RPMI7951 (cell line): Measurements from ENCODE around the gene HECTD4. TPM values are rescaled to one million over a fixed set of nuclear protein-coding genes. Genes with fewer than 3 reads are reported as not detected.
"Not testable (repeated sequence)": the region's sequence is repeated elsewhere in the genome, so short reads cannot be mapped to it uniquely, and the experiment has no call there.

Source experiments
- DNase-seq: peaks from one replicate; pipeline ENCODE4 v3.0.0-alpha.2; 2012; ENCODE audit warnings: low read depth
- total RNA-seq: library from RNA; depleted of rRNA; stranded (reverse); fragments of >200 nt; shearing (Covaris generic); gene quantifications from 2 replicates; pipeline ENCODE4 v1.2.3, GENCODE V29; 2014

The HECTD4 gene
- total RNA-seq, 1 experiment from 2014 or later: 5.8 TPM

DNA sequence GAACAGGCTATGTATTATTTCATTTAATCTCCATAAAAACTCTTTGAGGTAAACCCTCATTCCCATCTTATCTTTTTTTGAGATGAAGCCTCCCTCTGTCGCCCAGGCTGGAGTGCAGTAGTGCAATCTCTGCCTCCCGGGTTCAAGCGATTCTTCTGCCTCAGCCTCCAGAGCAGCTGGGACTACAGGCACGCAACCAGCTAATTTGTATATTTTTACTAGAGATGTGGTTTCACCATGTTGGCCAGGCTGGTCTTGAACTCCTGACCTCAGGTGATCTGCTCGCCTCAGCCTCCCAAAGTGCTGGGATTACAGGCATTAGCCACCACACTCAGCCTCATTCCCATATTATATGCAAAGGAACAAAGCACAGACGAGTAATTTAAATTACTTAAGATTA is 25.5 kb upstream of the HECTD4 start:
- DNase-seq: not testable (repeated sequence)

- no peak for DNase-seq
These were observed 24.6 kb upstream of the HECTD4 start for GRCh38 chr12:112406519-112407488.

GRCh38 chr12:112401903-112402498 is 19.8 kb upstream of the HECTD4 start:
- no peak for DNase-seq

GRCh38 chr12:112401054-112401453 is 18.8 kb upstream of the HECTD4 start:
- no peak for DNase-seq

- no peak for DNase-seq
These were observed 11.1 kb upstream of the HECTD4 start for GRCh38 chr12:112393328-112393727.

DNA sequence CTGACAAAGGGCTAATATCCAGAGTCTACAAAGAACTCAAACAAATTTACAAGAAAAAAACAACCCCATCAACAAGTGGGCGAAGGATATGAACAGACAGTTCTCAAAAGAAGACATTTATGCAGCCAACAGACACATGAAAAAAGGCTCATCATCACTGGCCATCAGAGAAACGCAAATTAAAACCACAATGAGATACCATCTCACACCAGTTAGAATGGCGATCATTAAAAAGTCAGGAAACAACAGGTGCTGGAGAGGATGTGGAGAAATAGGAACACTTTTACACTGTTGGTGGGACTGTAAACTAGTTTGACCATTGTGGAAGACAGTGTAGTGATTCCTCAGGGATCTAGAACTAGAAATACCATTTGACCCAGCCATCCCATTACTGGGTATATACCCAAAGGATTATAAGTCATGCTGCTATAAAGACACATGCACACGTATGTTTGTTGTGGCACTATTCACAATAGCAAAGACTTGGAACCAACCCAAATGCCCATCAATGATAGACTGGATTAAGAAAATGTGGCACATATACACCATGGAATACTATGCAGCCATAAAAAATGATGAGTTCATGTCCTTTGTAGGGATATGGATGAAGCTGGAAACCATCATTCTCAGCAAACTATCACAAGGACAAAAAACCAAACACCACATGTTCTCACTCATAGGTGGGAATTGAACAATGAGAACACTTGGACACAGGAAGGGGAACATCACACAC is 7.9 kb upstream of the HECTD4 start:
- DNase-seq: not testable (repeated sequence)

- no peak for DNase-seq
These were observed 7.0 kb upstream of the HECTD4 start for GRCh38 chr12:112389228-112389627.

DNA sequence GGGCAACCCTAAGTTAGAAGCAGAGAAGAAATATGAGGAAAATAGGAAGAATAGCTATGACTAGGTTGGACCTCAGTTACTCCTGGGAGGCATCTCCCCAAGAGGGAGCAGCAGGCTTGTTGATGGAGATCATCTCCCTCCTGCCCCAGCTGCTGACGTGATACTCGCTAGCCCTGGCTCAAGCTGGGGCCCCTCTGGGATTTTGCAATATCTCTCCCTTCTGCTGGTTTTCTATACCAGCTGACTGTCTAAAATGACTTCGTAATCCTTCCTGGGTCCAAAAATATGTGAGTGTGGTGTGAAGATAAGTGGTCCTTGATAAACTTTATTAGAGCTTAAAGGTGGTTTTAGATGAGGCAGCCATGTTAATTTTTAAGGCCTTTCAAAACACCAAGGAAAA is 4.5 kb upstream of the HECTD4 start:
- no peak for DNase-seq

DNA sequence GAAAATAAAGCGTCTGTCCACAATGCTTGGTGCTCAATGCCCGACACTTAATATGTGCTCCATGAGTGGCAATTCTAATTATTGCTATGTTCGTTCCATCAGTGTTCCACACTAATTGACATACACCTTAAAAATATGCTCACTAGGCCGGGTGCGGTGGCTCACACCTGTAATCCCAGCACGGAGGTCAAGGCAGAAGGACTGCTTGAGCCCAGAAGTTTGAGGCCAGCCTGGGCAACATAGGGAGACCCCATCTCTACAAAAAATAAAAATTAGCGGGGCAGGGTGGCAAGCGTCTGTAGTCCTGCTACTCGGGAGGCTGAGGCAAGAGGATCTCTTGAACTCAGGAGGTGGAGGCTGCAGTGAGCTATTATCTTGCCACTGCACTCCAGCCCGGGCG is 635 bp upstream of the HECTD4 start:
- no peak for DNase-seq

DNA sequence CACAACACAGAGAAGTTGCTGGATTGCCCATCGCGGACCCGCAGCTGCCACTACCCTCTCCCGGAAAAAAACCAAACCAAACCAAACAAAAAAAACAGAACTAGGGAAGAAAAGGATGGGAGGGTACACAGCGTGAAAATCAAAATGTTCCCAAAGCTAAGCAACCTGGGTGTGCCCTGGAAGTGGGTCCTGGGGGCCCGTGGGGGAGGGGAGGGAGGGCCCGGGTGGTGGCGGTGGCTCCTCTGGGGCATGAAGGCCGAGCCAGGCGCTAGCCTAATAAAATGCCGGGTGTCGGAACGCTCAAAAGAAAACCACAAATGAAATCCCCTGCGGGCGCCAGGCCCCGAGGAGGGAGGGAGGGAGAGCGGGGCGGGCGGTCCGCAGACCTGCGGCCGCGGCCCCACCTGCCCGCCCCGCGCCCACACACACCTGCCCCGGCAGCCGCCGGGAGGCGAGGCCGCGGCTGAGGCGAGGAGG is 787 bp downstream of the HECTD4 start:
- DNase-seq: peak; percentile 24

GRCh38 chr12:112380663-112381405 is 1.4 kb downstream of the HECTD4 start:
- DNase-seq: no peak

- DNase-seq: no peak
These were observed 7.1 kb downstream of the HECTD4 start for GRCh38 chr12:112375105-112375504.

- DNase-seq: no peak
These were observed 8.0 kb downstream of the HECTD4 start for GRCh38 chr12:112374166-112374740.

- no peak for DNase-seq
These were observed 11.2 kb downstream of the HECTD4 start for GRCh38 chr12:112370868-112371510.

GRCh38 chr12:112370199-112370598 is 12.0 kb downstream of the HECTD4 start:
- DNase-seq: no peak

DNA sequence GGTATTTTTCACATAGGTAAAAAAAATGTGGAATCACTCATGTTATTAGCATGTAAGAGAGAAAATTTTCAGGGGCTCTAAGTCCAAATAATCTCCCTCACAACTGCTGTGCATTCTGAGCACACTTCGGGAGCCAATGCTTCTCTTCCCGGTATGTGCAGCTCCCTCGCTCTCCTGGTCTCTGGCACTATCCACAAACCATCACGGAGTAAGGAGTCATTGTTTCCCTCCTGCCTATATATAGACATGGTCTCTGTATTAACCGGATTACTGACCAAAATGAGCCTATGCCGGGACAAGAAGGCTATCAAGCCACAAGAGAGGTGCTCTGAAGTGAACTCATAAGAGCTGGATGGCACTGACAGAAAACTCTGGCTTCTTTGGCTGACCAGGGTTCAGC is 13.4 kb downstream of the HECTD4 start:
- no peak for DNase-seq

DNA sequence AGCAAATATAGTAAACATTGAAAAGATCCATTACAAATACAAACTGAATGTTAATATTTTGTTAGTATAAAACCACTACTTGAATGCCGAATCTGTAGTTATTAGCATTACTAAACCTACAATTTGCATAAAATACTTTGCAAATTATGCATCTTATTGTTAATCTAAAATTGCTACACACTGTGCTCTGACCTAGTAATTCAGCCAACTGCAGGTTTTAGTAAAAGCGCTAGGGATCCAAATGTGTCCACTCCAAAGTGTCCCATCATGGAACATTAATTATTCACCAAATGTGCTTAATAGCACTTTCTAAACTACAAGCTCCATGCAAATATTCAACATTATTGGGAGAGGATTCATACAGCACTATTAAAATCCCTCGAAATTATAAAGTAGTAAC is 14.3 kb downstream of the HECTD4 start:
- DNase-seq: no peak

GRCh38 chr12:112362310-112362709 is 19.9 kb downstream of the HECTD4 start:
- no peak for DNase-seq

DNA sequence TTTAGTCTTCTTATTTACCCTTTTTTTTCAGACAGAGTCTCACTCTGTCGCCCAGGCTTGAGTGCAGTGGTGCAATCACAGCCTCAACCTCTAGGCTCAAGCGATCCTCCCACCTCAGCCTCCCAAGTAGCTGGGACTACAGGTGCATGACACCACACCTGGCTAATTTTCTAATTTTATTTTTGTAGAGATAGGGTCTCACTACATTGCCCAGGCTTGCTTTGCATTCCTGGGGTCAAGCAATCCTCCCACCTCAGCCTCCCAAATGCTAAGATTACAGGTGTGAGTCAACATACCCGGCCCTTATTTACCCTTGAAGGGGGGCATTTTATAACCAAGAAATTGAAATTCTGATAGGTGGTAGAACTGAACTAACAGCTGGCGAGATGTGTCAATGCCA is 21.0 kb downstream of the HECTD4 start:
- DNase-seq: no peak

- DNase-seq: no peak
These were observed 22.9 kb downstream of the HECTD4 start for GRCh38 chr12:112359290-112359689.

DNA sequence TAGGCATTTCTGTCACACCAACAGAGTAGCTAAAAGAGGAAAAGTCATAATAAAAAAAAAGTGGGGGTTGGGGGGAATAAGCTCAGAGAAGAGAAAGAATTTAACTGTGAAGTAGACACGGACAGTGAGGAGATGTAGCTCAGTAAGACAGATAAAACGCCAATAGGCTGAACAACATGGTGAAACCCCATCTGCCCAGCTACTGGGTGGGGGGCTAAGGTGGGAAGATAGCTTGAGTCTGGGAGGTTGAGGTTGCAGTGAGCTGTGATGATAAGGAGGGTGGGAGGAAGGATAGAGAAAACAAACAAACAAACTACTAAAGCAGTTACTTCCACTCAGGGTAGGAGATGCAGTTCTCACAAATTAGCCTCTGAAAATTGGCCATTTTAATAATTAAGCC is 25.0 kb downstream of the HECTD4 start:
- no peak for DNase-seq
